ENCODE measurements around the gene SH3GL3.

SH3GL3 gene

GRCh38 chr15:83503595-83504364 is 56.6 kb downstream of the SH3GL3 start:
- in situ Hi-C loops (cut with MboI; ENCODE audit: low sequenced_read_pairs): no loop called here

GRCh38 chr15:83504365-83504764 is 57.2 kb downstream of the SH3GL3 start:
- in situ Hi-C loops (cut with MboI; ENCODE audit: low sequenced_read_pairs): no loop called here

- in situ Hi-C loops (cut with MboI; ENCODE audit: low sequenced_read_pairs): no loop called here
Measured at GRCh38 chr15:83510001-83510400, 62.9 kb downstream of the SH3GL3 start.

DNA sequence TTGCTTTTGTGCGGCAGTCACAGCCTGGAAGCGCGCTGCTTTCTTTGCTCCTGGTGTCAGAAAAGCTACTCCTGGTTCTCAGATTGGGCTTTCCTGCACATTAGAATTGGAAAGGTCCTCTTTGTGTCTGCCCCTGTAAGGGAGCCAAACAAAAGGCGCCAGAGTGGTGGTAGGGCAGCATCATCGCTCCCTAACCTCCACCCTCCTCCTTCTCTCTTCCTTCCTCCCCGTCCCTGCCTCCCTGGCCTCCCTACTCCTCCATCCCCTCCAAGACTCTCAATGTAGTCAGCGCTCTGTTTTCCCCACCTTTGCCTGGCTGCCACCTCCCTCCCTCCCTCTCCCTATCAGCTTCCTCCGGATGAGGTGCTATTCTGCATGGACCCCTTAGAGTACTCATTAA is 65.3 kb downstream of the SH3GL3 start:
- in situ Hi-C loops (cut with MboI; ENCODE audit: low sequenced_read_pairs): no loop called here

DNA sequence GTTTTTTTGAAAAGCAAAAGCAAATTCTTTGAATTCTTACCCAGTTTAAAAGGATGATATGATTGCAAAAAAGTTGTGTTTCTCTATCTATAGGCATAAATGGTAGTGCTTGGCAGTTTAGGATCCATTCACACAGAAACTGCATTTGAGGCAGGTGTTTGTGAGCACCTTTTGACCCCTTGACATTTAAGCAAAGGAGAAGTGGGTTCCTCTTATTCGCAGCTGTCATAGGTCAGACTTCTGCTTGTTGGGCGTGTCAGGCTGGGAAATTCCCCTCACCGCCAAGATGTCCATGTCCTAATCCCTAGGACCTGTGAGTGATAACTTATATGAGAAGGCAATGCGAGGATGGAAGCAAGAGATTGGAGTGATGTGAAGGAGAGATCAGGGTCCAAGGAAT is 67.4 kb downstream of the SH3GL3 start:
- in situ Hi-C loops (cut with MboI; ENCODE audit: low sequenced_read_pairs): no loop called here

- in situ Hi-C loops (cut with MboI; ENCODE audit: low sequenced_read_pairs): no loop called here
Measured at GRCh38 chr15:83515164-83515563, 68.0 kb downstream of the SH3GL3 start.

- in situ Hi-C loops (cut with MboI; ENCODE audit: low sequenced_read_pairs): no loop called here
Measured at GRCh38 chr15:83516935-83517334, 69.8 kb downstream of the SH3GL3 start.

DNA sequence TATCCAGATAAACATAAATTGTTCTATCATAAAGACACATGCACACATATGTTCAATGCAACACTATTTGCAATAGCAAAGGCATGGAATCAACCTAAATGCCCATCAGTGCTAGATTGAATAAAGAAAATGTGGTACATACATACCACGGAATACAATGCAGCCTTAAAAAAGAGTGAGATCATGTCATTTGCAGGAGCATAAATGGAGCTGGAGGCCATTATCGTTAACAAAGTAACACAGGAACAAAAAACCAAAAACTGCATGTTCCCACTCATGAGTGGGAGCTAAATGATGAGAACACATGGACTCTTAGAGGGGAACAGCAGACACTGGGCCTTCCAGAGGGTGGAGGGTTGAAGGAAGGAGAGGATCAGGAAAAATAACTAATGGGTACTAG is 79.2 kb downstream of the SH3GL3 start:
- in situ Hi-C loops (cut with MboI; ENCODE audit: low sequenced_read_pairs): no loop called here

DNA sequence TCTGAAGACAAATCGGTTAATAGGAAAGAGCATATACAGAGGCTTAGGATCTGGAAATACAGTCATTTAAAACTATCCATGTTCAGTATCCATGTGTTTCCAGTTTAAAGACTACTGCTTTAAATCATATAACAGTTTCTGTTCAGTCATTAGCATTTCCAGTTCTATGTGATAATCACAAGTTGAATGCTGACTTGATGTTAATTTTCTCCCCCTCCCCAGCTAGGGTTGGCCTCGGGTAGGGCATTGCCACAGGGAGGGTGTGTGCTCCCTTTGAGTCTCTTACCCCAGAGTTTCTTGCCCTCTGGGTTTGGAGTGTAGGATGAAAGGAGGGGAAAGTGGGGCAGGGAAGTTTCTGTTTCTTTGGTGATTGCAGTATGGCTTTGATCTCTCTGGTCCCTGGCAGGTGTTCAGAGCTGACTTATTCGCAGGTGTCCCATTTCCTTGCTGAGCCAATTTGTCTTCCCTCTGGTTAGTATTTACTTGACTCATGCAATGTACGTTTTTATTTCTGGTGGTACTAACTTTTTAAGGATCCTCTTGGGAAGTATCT is 86.3 kb downstream of the SH3GL3 start:
- in situ Hi-C loops (cut with MboI; ENCODE audit: low sequenced_read_pairs): no loop called here

DNA sequence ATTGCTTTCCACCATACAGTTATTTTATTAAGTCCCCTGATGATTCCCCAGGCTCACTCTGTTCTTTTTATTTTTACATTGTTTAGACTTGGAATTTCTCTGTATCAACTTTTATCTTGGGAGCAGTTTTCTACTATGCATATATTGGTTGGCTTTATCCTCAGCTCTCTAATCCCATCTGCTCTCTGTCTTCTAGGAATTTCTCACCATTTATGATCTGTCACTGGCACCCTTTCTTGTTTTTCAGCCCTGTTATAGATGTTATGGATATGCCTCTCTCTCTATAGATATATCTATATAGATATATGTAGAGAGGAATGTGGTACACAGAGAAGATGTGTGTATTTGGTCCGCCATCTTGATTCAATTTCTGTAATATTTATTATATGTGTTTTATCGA is 90.5 kb downstream of the SH3GL3 start:
- in situ Hi-C loops (cut with MboI; ENCODE audit: low sequenced_read_pairs): no loop called here

DNA sequence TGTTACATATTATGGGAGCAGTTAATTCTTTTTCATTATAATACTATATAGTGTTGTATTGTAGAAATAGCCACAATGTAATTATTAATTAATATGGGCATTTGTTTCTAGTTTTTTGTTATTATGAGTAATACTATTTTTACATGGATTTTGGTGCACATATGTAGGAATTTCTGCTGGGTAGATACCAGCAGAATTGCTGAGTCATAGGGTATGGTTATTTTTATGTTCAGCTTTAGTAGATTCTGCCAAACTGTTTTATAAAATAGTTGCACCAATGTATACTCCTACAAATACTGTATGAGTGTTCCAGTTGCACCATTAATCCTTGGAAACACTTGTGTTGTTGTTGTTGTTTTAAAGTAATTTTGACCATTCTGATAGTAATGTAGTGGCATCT is 91.5 kb downstream of the SH3GL3 start:
- in situ Hi-C loops (cut with MboI; ENCODE audit: low sequenced_read_pairs): no loop called here

GRCh38 chr15:83545804-83546511 is 98.8 kb downstream of the SH3GL3 start:
- in situ Hi-C loops (cut with MboI; ENCODE audit: low sequenced_read_pairs): no loop called here

GRCh38 chr15:83546512-83546888 is 99.4 kb downstream of the SH3GL3 start:
- in situ Hi-C loops (cut with MboI; ENCODE audit: low sequenced_read_pairs): no loop called here

- in situ Hi-C loops (cut with MboI; ENCODE audit: low sequenced_read_pairs): no loop called here
Measured at GRCh38 chr15:83547168-83547567, 100.0 kb downstream of the SH3GL3 start.

- in situ Hi-C loops (cut with MboI; ENCODE audit: low sequenced_read_pairs): no loop called here
Measured at GRCh38 chr15:83549623-83550022, 102.5 kb downstream of the SH3GL3 start.

GRCh38 chr15:83554558-83554957 is 107.4 kb downstream of the SH3GL3 start:
- in situ Hi-C loops (cut with MboI; ENCODE audit: low sequenced_read_pairs): no loop called here

DNA sequence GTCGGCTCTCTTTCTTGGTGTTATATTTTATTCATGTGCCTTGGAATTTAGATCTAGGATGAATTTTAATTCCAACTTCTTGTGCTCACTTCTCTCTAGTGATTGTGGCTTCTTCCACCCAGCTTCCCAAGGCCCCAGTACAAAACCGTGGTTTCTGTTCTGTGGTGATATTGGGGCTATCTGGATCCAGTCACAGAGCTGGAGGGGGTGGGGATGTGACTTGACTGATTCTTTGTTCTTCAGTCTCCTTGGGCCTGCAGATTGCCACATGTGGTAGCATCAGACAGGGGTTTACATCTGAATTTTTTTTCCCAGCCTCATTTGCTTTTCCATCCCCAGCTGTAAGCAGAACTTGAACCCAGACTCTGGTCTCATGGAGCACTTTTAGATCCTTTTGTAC is 108.2 kb downstream of the SH3GL3 start:
- in situ Hi-C loops (cut with MboI; ENCODE audit: low sequenced_read_pairs): no loop called here

GRCh38 chr15:83556068-83556467 is 108.9 kb downstream of the SH3GL3 start:
- in situ Hi-C loops (cut with MboI; ENCODE audit: low sequenced_read_pairs): no loop called here

DNA sequence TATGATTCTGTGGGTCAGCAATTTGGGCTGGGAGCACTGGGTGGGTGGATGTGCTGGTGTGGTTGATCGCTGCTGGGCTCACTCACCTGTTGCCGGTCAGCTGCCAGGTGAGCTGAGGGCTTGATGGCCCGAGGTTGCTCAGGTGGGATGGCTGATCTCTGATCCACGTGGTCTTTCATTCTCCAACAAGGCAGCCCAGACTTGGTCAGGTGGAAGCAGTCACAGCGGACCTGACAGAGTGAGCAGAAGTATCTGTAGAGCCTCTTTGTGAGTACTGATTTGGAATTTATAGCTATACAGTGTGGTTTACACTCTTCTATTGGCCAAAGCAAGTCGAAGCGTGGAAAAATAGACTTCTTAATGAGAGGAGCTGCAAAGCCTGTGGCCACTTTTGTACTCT is 109.6 kb downstream of the SH3GL3 start:
- in situ Hi-C loops (cut with MboI; ENCODE audit: low sequenced_read_pairs): no loop called here

GRCh38 chr15:83558146-83558545 is 111.0 kb downstream of the SH3GL3 start:
- in situ Hi-C loops (cut with MboI; ENCODE audit: low sequenced_read_pairs): no loop called here

DNA sequence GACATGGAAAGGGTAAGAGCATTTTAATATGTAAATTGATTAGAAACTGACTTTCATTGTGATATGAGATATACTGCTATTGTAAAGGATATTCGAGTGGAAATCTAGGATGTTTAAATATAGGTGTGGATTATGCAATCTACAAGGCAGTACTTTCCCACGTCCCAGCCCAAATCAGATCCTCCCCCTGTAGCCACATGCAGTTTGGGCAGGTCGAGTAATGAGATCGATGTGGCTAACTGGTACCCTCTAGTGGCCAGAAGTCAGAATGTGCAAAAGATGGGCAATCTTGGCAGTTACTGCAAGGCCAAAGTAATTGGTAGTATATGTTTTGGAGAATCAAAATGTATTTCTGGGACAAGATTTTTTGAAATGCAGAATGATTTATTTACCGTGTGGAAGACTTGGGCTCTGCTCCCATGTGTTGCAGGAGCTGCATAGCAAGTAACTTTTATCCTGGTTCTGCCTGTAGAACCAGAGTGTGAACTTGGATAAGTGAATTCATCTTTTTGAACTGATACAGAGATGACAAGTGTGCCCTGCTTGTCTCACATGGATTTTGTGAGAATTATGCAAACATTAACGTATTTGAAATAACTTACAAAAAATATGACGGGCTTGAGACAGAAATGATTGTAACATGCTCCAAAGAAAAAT is 112.3 kb downstream of the SH3GL3 start:
- in situ Hi-C loops (cut with MboI; ENCODE audit: low sequenced_read_pairs): no loop called here

GRCh38 chr15:83561661-83562060 is 114.5 kb downstream of the SH3GL3 start:
- in situ Hi-C loops (cut with MboI; ENCODE audit: low sequenced_read_pairs): no loop called here

All from HL-60/S4 treated with retinoic acid at 250 ng/mL for 4 days and 3 days (cell line).